Fibroblast of villous mesenchyme (primary cell): Measurements from ENCODE around the gene MOV10. TPM values are rescaled to one million over a fixed set of nuclear protein-coding genes. Genes with fewer than 3 reads are reported as not detected.

Experiments used
- DNase-seq: peaks from one replicate; pipeline ENCODE4 v3.0.0-alpha.2; 2010; ENCODE audit warnings: low read depth
- H3K4me3 ChIP-seq: 2 replicates; pipeline ENCODE4 v1.5.1; 2011; ENCODE audit warnings: low read depth, mild to moderate bottlenecking, low read length
- CTCF ChIP-seq: IDR thresholded peaks from 2 replicates; pipeline ENCODE4 v1.5.1; 2012; ENCODE audit warnings: low read depth, mild to moderate bottlenecking, low read length; ENCODE audit not compliant: insufficient read depth
- total RNA-seq: library from RNA; depleted of rRNA; stranded (reverse); fragments of >200 nt; gene quantifications from 2 replicates; pipeline ENCODE4 v1.2.3, GENCODE V29; 2012

Gene MOV10
- total RNA-seq, 1 donor: 63.5 TPM

- no peak for DNase-seq
- TF ChIP-seq CTCF: no peak
- H3K4me3 ChIP-seq: no peak overlapping the region
These were observed 14.9 kb downstream of the MOV10 start for GRCh38 chr1:112689196-112689841.

- H3K4me3 ChIP-seq: no peak overlapping the region
- no peak for DNase-seq
- no peak for TF ChIP-seq CTCF
These were observed 15.4 kb downstream of the MOV10 start for GRCh38 chr1:112689842-112690237.

GRCh38 chr1:112692681-112693080 is 18.2 kb downstream of the MOV10 start:
- no peak overlapping the region for H3K4me3 ChIP-seq
- no peak for DNase-seq
- no peak for TF ChIP-seq CTCF

- DNase-seq: no peak
- no peak for TF ChIP-seq CTCF
- no peak overlapping the region for H3K4me3 ChIP-seq
These were observed 19.4 kb downstream of the MOV10 start for GRCh38 chr1:112693821-112694220.

- DNase-seq: no peak
- no peak overlapping the region for H3K4me3 ChIP-seq
- no peak for TF ChIP-seq CTCF
These were observed 20.0 kb downstream of the MOV10 start for GRCh38 chr1:112694363-112694929.

GRCh38 chr1:112695276-112695675 is 20.8 kb downstream of the MOV10 start:
- no peak overlapping the region for H3K4me3 ChIP-seq
- no peak for DNase-seq
- TF ChIP-seq CTCF: no peak
